Measurements from ENCODE around the gene CTRL.

The CTRL gene

DNA sequence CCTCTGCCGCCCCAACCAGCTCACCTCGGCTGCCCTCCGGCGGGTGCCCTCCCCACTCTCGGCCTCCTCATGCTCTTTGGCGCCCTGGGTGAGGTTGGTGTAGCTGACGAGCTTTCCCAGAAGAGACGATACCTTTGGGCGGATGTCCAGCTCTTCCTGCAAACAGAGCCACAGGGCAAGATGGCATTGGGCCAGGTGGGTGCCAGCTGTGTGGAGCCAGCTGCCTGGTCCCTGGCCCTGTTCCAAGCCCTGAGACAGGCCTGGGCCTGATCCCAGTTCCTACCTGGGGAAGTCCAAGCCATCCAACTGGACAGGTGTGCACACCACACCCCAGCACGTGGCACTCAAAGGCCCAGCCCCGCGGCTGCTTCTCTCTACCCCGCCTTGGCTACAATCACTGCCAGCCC is 29.9 kb upstream of the CTRL start:
- no peaks in the 10 kb centered on the region for H3K9me3 ChIP-seq (ENCODE audit: insufficient read depth, low read depth, low read length)
- H3K4me1 ChIP-seq (ENCODE audit: insufficient read depth, low read length) = peaks cover 12% of the 10 kb centered on the region; the same call in 1 of the 2 replicates
- H3K9ac ChIP-seq (ENCODE audit: low read depth, low read length) = no peak overlapping the region
- no peak overlapping the region for H3K27ac ChIP-seq (ENCODE audit: low read depth, low read length)
- H3K36me3 ChIP-seq (ENCODE audit: insufficient read depth, low read length) = peaks cover 61% of the 10 kb centered on the region
- WGBS = 96% methylated on average over 13 of the region's 13 CpGs
- H3K4me3 ChIP-seq (ENCODE audit: low read length) = no peak overlapping the region
- H3K27me3 ChIP-seq (ENCODE audit: insufficient read depth, low read length) = no peaks in the 10 kb centered on the region

DNA sequence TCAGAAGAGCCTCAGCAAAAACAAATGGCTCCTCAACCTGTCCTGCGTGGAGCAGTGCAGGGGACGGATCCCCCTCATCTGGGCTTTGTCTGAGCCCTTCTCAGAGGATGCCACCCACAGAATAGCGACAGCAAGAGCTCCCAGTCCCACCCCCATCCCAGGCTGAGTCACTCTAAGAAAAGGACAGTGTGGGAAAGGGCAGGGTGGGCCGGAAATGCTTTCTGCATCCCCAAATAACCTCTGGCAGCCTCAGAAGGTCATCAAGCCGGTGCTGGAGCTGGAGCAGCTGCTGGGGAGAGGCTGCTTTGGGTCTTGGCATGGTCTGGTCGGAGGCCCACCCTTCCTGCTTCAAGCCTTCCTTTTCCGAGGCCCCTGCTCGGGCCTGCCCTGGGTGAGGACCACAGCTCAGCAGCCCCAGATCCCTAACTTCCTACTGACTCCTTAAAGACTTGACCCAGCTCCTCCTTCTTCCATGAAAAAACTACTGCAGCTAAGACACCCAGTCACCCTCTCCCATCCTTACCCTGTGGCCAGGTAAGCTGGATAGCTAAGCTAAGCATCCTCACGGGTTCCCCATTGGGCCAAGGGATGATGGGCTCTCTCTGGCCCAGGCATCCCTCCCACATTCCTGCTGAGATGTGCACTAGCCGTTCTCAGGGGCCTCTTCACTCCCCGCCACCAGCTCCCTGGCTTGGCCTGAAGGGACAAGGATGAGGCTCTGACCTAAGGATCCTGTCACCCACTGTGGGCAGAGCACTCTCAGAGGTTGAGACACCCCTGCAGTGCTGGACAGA is 28.1 kb upstream of the CTRL start:
- Histone ChIP-seq H3K4me3 (ENCODE audit: low read length) (no peak overlapping the region), H3K27me3 (ENCODE audit: insufficient read depth, low read length) (no peaks in the 10 kb centered on the region), H3K4me1 (ENCODE audit: insufficient read depth, low read length) (peaks cover 2% of the 10 kb centered on the region; the same call in 1 of the 2 replicates), H3K9ac (ENCODE audit: low read depth, low read length) (no peak overlapping the region), H3K27ac (ENCODE audit: low read depth, low read length) (no peak overlapping the region), H3K36me3 (ENCODE audit: insufficient read depth, low read length) (peaks cover 68% of the 10 kb centered on the region), H3K9me3 (ENCODE audit: insufficient read depth, low read depth, low read length) (no peaks in the 10 kb centered on the region)
- WGBS = 90% methylated on average over 11 of the region's 11 CpGs

DNA sequence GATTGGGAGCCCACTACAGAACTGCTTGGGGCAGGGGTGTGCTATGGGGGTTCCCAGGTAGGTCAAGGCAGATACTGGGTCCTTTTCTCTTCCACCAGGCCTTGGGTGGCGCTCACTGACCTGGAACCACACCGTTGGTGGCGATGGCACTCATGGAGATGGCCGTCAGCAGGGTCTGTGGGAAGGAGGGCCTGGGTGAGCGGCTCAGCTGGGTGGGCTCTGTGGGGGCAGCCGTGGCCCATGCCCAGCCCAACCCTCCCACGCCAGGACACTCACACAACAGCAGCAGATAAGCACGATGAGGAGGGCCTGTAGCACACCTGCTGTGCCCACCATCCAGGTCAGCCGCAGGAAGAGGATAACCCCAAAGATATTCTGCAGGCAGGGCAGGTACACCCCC is 26.0 kb upstream of the CTRL start:
- H3K27me3 ChIP-seq (ENCODE audit: insufficient read depth, low read length) = no peaks in the 10 kb centered on the region
- 93% methylated on average over 9 of the region's 9 CpGs for WGBS
- H3K4me3 ChIP-seq (ENCODE audit: low read length) = no peak overlapping the region
- H3K27ac ChIP-seq (ENCODE audit: low read depth, low read length) = no peak overlapping the region
- H3K36me3 ChIP-seq (ENCODE audit: insufficient read depth, low read length) = peaks cover 75% of the 10 kb centered on the region
- no peaks in the 10 kb centered on the region for H3K4me1 ChIP-seq (ENCODE audit: insufficient read depth, low read length)
- H3K9ac ChIP-seq (ENCODE audit: low read depth, low read length) = no peak overlapping the region
- H3K9me3 ChIP-seq (ENCODE audit: insufficient read depth, low read depth, low read length) = no peaks in the 10 kb centered on the region

DNA sequence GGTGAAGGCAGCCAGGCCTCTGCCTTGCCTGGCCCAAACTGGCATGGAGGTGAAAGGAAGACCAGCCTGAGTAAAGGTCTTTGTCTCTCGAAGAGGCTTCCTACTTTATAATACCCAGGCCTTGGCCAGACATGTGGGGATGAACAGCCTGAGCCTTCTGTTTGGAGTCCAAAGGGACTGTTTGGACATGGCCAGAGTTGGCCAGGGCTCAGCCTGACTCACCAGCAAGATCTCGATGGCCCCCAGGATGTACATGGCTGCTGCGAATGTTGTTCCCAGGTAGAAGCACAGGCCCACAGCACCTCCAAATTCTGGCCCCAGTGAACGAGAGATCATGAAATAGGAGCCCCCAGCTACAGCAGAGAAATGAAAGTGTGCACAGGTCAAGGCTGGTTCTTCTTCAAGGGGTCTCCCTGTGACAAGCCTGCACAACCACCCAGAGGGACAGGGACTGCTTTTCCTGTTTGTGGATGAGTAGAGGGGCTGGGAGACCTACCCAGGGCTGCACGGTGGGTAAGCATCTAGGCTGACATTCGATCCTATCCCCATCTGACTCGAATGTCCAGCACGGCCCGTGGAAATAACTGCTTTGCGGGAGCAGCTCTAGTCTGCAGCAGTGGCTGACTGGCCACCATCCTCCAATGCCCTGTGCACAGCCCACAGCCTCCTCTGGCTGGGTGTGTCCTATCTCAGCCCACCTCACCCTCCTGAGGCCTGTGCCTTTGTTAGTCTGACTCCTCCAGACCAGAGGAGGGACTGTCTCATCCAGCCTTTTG is 22.9 kb upstream of the CTRL start:
- no peak overlapping the region for H3K4me3 ChIP-seq (ENCODE audit: low read length)
- H3K27ac ChIP-seq (ENCODE audit: low read depth, low read length) = no peak overlapping the region
- H3K36me3 ChIP-seq (ENCODE audit: insufficient read depth, low read length) = peaks cover 72% of the 10 kb centered on the region
- whole genome bisulfite sequencing = 96% methylated on average over 10 of the region's 10 CpGs
- no peaks in the 10 kb centered on the region for H3K4me1 ChIP-seq (ENCODE audit: insufficient read depth, low read length)
- H3K9me3 ChIP-seq (ENCODE audit: insufficient read depth, low read depth, low read length) = no peaks in the 10 kb centered on the region
- H3K27me3 ChIP-seq (ENCODE audit: insufficient read depth, low read length) = no peaks in the 10 kb centered on the region
- H3K9ac ChIP-seq (ENCODE audit: low read depth, low read length) = no peak overlapping the region

DNA sequence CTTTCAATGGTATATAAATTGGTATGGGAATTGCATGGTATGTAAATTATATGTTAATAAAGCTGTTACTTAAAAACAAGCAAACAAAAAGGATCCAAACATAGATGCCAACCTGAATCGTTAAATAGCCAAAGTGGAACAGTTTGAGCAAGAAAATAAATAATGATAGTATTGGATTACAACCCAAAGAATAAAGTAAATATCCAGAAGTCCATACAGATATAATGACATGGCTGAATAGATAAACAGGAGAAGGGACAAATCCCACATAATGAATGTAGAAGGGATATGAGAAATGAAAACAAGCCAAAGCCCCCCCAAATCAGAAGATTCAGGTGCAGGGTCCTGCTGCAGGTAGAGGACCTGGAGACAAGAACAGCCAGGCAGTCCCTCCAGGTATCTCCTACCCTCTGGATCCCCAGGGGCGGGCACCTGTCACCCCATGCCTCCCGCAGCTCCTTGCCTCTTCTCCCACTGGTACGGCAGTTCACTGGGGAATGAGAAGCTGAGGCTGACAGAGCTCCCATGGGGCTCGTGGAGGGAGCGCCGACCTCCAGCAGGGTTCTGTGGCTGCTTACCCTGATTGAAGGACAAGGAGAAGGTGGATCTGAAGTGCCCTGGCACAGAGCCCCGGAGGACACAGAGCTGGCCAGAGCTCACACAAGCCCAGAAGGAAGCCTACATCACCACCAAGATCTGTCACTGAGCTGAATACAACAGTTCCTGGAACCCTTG is 22.1 kb upstream of the CTRL start:
- no peak overlapping the region for H3K9ac ChIP-seq (ENCODE audit: low read depth, low read length)
- H3K27ac ChIP-seq (ENCODE audit: low read depth, low read length) = no peak overlapping the region
- no peaks in the 10 kb centered on the region for H3K9me3 ChIP-seq (ENCODE audit: insufficient read depth, low read depth, low read length)
- no peaks in the 10 kb centered on the region for H3K27me3 ChIP-seq (ENCODE audit: insufficient read depth, low read length)
- H3K36me3 ChIP-seq (ENCODE audit: insufficient read depth, low read length) = peaks cover 72% of the 10 kb centered on the region
- H3K4me1 ChIP-seq (ENCODE audit: insufficient read depth, low read length) = no peaks in the 10 kb centered on the region
- 97% methylated on average over 7 of the region's 8 CpGs for WGBS
- no peak overlapping the region for H3K4me3 ChIP-seq (ENCODE audit: low read length)

DNA sequence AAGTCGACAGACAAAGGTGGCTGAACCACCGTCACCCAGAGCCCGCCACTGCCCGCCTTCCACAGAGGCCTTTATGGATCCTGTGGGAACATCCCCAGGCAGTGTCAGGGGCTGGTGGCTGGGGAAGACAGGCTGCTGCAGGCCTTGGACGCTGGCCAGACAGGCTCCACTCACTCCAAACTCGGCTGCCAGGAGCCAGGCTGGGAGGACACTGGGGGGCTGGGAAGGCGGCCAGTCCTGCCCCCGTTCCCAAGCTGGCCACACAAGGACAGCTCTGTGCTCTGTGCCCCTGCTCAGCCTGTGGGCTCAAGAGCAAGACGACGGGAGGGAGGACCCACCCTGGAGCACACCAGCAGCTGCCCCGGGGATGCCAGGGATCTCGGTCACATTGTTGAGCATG is 19.8 kb upstream of the CTRL start:
- Histone ChIP-seq H3K36me3 (ENCODE audit: insufficient read depth, low read length) (peaks cover 77% of the 10 kb centered on the region), H3K27me3 (ENCODE audit: insufficient read depth, low read length) (no peaks in the 10 kb centered on the region), H3K4me3 (ENCODE audit: low read length) (no peak overlapping the region), H3K27ac (ENCODE audit: low read depth, low read length) (no peak overlapping the region), H3K9me3 (ENCODE audit: insufficient read depth, low read depth, low read length) (no peaks in the 10 kb centered on the region), H3K4me1 (ENCODE audit: insufficient read depth, low read length) (no peaks in the 10 kb centered on the region), H3K9ac (ENCODE audit: low read depth, low read length) (no peak overlapping the region)
- WGBS = 95% methylated on average over 12 of the region's 12 CpGs

DNA sequence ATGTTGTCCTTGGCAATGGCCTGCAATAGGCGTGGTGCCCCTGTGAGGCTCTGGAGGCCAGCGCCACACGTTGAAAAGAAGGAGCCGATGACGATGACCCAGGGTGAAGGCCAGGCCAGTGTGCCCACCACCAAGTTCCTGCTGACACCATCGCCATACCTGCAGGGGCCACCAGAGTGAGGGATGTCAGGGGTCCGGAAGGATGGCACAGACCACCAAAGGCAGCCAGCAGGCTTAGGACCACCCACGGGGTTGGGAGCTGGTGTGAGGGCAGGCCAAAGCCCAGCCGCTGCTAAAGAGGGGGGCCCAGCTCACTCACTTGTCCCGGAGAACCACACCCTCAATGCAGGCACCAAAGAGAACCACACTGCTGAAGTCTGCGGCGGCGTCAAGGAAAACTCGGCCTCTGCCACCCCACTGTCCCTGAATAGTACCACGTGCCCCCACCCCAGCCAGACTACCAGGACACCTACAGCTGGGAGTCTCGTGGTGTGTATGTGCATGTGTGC is 18.7 kb upstream of the CTRL start:
- WGBS = 95% methylated on average over 16 of the region's 16 CpGs
- peaks cover 84% of the 10 kb centered on the region for H3K36me3 ChIP-seq (ENCODE audit: insufficient read depth, low read length)

DNA sequence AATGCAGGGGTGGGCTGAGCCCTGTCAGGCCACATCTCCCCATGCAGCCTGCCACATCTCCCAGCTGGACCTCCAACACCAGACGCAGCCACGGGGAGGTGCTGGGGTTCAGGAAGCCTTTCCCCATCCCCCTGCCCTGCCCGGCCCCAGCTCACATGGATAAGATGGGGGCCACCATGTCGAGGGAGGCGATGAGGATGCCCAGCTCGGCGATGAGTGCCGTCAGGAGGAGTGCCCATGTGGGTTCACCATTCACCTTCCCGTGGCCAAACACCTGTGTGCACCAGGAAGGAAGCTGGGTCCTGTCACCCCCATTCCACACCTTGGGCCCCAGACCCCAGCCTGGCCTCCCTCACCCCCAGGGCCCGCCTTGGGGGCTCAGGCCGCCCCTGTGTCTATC is 18.0 kb upstream of the CTRL start:
- H3K4me1 ChIP-seq (ENCODE audit: insufficient read depth, low read length) = no peaks in the 10 kb centered on the region
- no peak overlapping the region for H3K4me3 ChIP-seq (ENCODE audit: low read length)
- H3K27ac ChIP-seq (ENCODE audit: low read depth, low read length) = no peak overlapping the region
- peaks cover 87% of the 10 kb centered on the region for H3K36me3 ChIP-seq (ENCODE audit: insufficient read depth, low read length)
- 95% methylated on average over 11 of the region's 11 CpGs for WGBS
- H3K9me3 ChIP-seq (ENCODE audit: insufficient read depth, low read depth, low read length) = no peaks in the 10 kb centered on the region
- H3K9ac ChIP-seq (ENCODE audit: low read depth, low read length) = no peak overlapping the region
- H3K27me3 ChIP-seq (ENCODE audit: insufficient read depth, low read length) = no peaks in the 10 kb centered on the region

More for the DNA sequence above, 18.7 kb upstream of the CTRL start:
- Histone ChIP-seq H3K4me3 (ENCODE audit: low read length) (no peak overlapping the region), H3K9ac (ENCODE audit: low read depth, low read length) (no peak overlapping the region), H3K9me3 (ENCODE audit: insufficient read depth, low read depth, low read length) (no peaks in the 10 kb centered on the region), H3K27ac (ENCODE audit: low read depth, low read length) (no peak overlapping the region), H3K4me1 (ENCODE audit: insufficient read depth, low read length) (no peaks in the 10 kb centered on the region), H3K27me3 (ENCODE audit: insufficient read depth, low read length) (no peaks in the 10 kb centered on the region)

DNA sequence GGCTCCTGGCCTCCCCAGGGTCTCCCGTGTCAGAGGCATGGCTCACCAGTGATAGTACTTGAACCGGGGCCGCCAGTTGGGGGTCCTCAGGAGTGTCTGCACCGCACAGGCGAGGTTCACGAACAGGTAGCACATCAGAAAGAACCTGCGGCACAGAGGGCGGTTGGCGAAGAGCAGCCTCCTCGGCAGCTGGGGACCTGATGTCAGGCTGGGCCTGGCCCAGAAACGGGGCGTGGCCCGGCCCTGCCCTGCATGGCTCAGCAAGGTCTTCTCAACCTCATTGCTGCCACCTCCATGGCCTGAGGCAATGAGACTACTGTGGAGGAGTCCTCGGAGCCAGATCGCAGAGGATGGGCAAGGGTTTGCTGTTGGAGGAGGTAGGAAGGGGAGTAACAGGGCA is 16.4 kb upstream of the CTRL start:
- Histone ChIP-seq H3K27ac (ENCODE audit: low read depth, low read length) (no peak overlapping the region), H3K9me3 (ENCODE audit: insufficient read depth, low read depth, low read length) (no peaks in the 10 kb centered on the region), H3K27me3 (ENCODE audit: insufficient read depth, low read length) (no peaks in the 10 kb centered on the region), H3K4me3 (ENCODE audit: low read length) (no peak overlapping the region), H3K36me3 (ENCODE audit: insufficient read depth, low read length) (peaks cover 80% of the 10 kb centered on the region), H3K4me1 (ENCODE audit: insufficient read depth, low read length) (no peaks in the 10 kb centered on the region), H3K9ac (ENCODE audit: low read depth, low read length) (no peak overlapping the region)
- WGBS = 95% methylated on average over 15 of the region's 15 CpGs

DNA sequence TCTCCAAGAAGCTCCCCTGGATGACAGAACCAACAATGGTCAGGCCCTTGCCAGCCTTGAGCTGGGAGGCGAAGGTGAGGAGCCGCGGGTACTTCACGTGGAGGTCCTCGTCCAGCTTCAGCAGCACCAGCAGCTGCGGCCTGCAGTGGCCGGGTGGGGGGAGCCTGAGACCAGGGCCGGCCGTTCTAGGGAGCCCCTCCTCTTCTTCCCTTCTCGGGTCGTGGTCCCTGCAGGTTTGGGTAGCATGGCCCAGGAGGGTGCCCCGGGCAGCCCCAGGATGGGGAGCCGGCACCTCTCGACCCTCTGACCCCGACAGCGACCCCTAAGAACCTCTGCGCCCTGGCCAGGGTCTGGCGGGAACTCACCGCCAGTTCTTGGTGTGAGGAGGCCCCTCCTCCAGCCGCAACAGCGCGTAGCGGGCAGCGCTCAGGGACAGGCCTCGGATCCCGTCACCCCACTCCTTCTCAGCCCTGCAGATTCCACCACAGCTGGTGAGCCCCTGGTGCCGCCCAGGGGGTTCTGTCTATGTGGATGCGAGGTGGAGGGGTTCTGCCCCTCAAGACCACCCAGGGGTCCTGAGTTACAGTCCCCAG is 15.4 kb upstream of the CTRL start:
- no peak overlapping the region for H3K9ac ChIP-seq (ENCODE audit: low read depth, low read length)
- no peak overlapping the region for H3K4me3 ChIP-seq (ENCODE audit: low read length)
- H3K27ac ChIP-seq (ENCODE audit: low read depth, low read length) = no peak overlapping the region
- no peaks in the 10 kb centered on the region for H3K27me3 ChIP-seq (ENCODE audit: insufficient read depth, low read length)
- WGBS = 97% methylated on average over 28 of the region's 28 CpGs
- no peaks in the 10 kb centered on the region for H3K9me3 ChIP-seq (ENCODE audit: insufficient read depth, low read depth, low read length)
- H3K4me1 ChIP-seq (ENCODE audit: insufficient read depth, low read length) = no peaks in the 10 kb centered on the region
- H3K36me3 ChIP-seq (ENCODE audit: insufficient read depth, low read length) = peaks cover 80% of the 10 kb centered on the region
